CD8-positive, alpha-beta memory T cell (primary cell): Measurements from ENCODE around the gene LAIR2. TPM values are rescaled to one million over a fixed set of nuclear protein-coding genes. Genes with fewer than 3 reads are reported as not detected.
A peak's percentile ranks its signal among the peaks of the same experiment; 100 is the strongest.
"Not testable (repeated sequence)": the region's sequence is repeated elsewhere in the genome, so short reads cannot be mapped to it uniquely, and the experiment has no call there.

ENCODE experiments used
- CTCF ChIA-PET: fragments of 350-600 bp; sonication (Branson Sonifier 250); formaldehyde crosslinking; loops from one replicate; lab custom pipeline; 2021; ENCODE audit warnings: antibody characterized with exemption; lab: Charles Lee
- POLR2A ChIA-PET: fragments of 350-600 bp; sonication (Branson Sonifier 250); formaldehyde crosslinking; loops from one replicate; lab custom pipeline; 2021; ENCODE audit warnings: antibody characterized with exemption; lab: Charles Lee
- DNase-seq, 5 donors: peaks; one replicate each; pipeline versions ENCODE4 v3.0.0 to v3.0.0-alpha.2; 2020 to 2022; ENCODE audit warnings: mixed read lengths in 1 of 5
- H3K27ac ChIP-seq: one replicate; pipeline ENCODE4 v1.7.0; 2013; ENCODE audit warnings: low read depth, mild to moderate bottlenecking, low read length, moderate library complexity
- H3K27me3 ChIP-seq: 2 replicates; pipeline ENCODE4 v1.7.0; 2013; ENCODE audit warnings: low read length, mild to moderate bottlenecking; ENCODE audit not compliant: insufficient read depth, poor library complexity, severe bottlenecking
- H3K36me3 ChIP-seq: 2 replicates; pipeline ENCODE4 v1.7.0; 2013; ENCODE audit warnings: mild to moderate bottlenecking, low read length, moderate library complexity; ENCODE audit not compliant: insufficient read depth
- H3K4me1 ChIP-seq: 2 replicates; pipeline ENCODE4 v1.7.0; 2013; ENCODE audit warnings: mild to moderate bottlenecking, low read length, moderate library complexity; ENCODE audit not compliant: insufficient read depth
- H3K4me3 ChIP-seq: 2 replicates; pipeline ENCODE4 v1.7.0; 2013; ENCODE audit warnings: mild to moderate bottlenecking, low read length
- H3K9me3 ChIP-seq: 2 replicates; pipeline ENCODE4 v1.7.0; 2013; ENCODE audit warnings: mild to moderate bottlenecking, low read length
- H3K27ac Mint-ChIP-seq, 8 donors: one replicate each; pipeline ENCODE4 v1.8.0; 2020 to 2021; ENCODE audit warnings: mixed read lengths in 8 of 8, mild to moderate bottlenecking in 6 of 8, inconsistent platforms in 3 of 8, moderate library complexity in 3 of 8
- H3K27me3 Mint-ChIP-seq, 2 donors: one replicate each; pipeline ENCODE4 v1.8.0; 2020 to 2021; ENCODE audit warnings: mixed read lengths in 2 of 2, mild to moderate bottlenecking in 1 of 2, moderate library complexity in 1 of 2
- H3K36me3 Mint-ChIP-seq, 3 donors: one replicate each; pipeline ENCODE4 v1.8.0; 2020 to 2021; ENCODE audit warnings: mixed read lengths in 3 of 3, inconsistent platforms in 1 of 3, mild to moderate bottlenecking in 1 of 3
- H3K4me1 Mint-ChIP-seq, 3 donors: one replicate each; pipeline ENCODE4 v1.8.0; 2020 to 2021; ENCODE audit warnings: mixed read lengths in 3 of 3, inconsistent platforms in 1 of 3, mild to moderate bottlenecking in 1 of 3
- H3K4me3 Mint-ChIP-seq, 7 donors: one replicate each; pipeline ENCODE4 v1.8.0; 2020 to 2021; ENCODE audit warnings: mixed read lengths in 7 of 7, mild to moderate bottlenecking in 6 of 7, moderate library complexity in 4 of 7, inconsistent platforms in 2 of 7
- H3K9me3 Mint-ChIP-seq, 5 donors: one replicate each; pipeline ENCODE4 v1.8.0; 2020 to 2022; ENCODE audit warnings: mixed read lengths in 5 of 5, mild to moderate bottlenecking in 3 of 5, moderate library complexity in 2 of 5, inconsistent platforms in 1 of 5
- polyA plus RNA-seq: library from polyadenylated mRNA; unstranded; fragments of 300-500 nt; fragmentation: Illumina TruSeq; gene quantifications from one replicate; pipeline ENCODE4 v1.2.3, GENCODE V29; 2021
- total RNA-seq, 2 experiments: library from RNA; stranded (reverse); gene quantifications; one replicate each; pipeline ENCODE4 v1.2.3, GENCODE V29; 2021

Gene LAIR2
- total and polyA plus RNA-seq, 3 experiments from 2014 or later: 1.4 to 31.6 (median 1.4) TPM

- POLR2A ChIA-PET, H3K9me3 Mint-ChIP-seq, H3K27ac ChIP-seq, H3K27me3 ChIP-seq, H3K9me3 ChIP-seq, DNase-seq, H3K36me3 Mint-ChIP-seq, H3K36me3 ChIP-seq, CTCF ChIA-PET, H3K4me3 ChIP-seq: not testable (repeated sequence)
- H3K4me1 Mint-ChIP-seq: peaks cover 29 to 34% (median 29%) of the 10 kb centered on the region in 3 donors
- peaks cover 11 to 16% of the 10 kb centered on the region in 2 donors for H3K27me3 Mint-ChIP-seq
- H3K27ac Mint-ChIP-seq: peak overlapping the region in 2 of 8 donors; percentile 74 to 80
- H3K4me3 Mint-ChIP-seq: peak overlapping the region in 5 of 7 donors; percentile 15 to 85 (median 42)
- peaks cover 15% of the 10 kb centered on the region for H3K4me1 ChIP-seq
These were observed 4.5 kb downstream of the LAIR2 start for GRCh38 chr19:54507038-54507717.

DNA sequence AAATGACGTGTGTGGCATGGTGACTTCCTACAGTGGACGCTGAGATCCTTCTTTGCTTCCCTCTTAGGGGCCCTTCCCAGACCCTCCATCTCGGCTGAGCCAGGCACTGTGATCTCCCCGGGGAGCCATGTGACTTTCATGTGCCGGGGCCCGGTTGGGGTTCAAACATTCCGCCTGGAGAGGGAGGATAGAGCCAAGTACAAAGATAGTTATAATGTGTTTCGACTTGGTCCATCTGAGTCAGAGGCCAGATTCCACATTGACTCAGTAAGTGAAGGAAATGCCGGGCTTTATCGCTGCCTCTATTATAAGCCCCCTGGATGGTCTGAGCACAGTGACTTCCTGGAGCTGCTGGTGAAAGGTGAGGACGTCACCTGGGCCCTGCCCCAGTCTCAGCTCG lies 5.2 kb downstream of the LAIR2 start:
- no peak for DNase-seq
- peaks cover 15% of the 10 kb centered on the region for H3K4me1 ChIP-seq
- Mint-ChIP-seq H3K4me3 (peak overlapping the region in 2 of 7 donors; percentile 42 to 85), H3K9me3 (peaks cover 0 to 2% (median 0%) of the 10 kb centered on the region in 5 donors), H3K4me1 (peaks cover 23 to 30% (median 25%) of the 10 kb centered on the region in 3 donors), H3K27me3 (peaks cover 10 to 15% of the 10 kb centered on the region in 2 donors), H3K27ac (peak overlapping the region in 1 of 8 donors; percentile 80), H3K36me3 (peaks cover 0 to 3% (median 0%) of the 10 kb centered on the region in 3 donors)
- POLR2A ChIA-PET: no interaction called here
- H3K27me3 ChIP-seq: no peaks in the 10 kb centered on the region
- CTCF ChIA-PET: no interaction called here
- H3K36me3 ChIP-seq: no peaks in the 10 kb centered on the region
- H3K4me3 ChIP-seq: no peak overlapping the region
- H3K9me3 ChIP-seq: no peaks in the 10 kb centered on the region
- no peak overlapping the region for H3K27ac ChIP-seq

DNA sequence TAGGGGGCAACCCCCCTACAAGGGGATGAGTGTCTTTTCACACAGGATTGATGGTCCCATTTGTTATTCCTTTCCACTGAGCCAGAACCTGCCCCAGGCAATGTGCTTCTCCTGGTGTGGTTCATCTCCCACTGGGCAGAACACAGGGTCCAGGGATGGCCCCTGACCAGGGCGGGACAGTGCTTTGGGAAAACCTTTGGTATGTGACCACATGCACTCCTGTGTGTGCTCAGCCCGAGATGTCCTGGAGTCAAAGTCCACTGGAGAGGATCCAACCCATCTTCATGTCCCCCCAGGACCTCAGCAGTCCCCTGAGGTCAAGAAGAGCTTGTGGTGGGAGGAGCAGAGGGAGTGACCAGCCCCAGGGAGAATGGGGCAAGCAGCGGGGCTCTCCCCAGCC lies 5.9 kb downstream of the LAIR2 start:
- H3K36me3 ChIP-seq, POLR2A ChIA-PET, H3K27ac ChIP-seq, CTCF ChIA-PET, H3K9me3 Mint-ChIP-seq, H3K36me3 Mint-ChIP-seq, H3K4me3 ChIP-seq, H3K27ac Mint-ChIP-seq, H3K9me3 ChIP-seq, H3K27me3 ChIP-seq, DNase-seq: not testable (repeated sequence)
- H3K4me3 Mint-ChIP-seq: peak overlapping the region in 2 of 7 donors; percentile 19 to 48
- peaks cover 9 to 20% of the 10 kb centered on the region in 2 donors for H3K27me3 Mint-ChIP-seq
- peaks cover 15% of the 10 kb centered on the region for H3K4me1 ChIP-seq
- peaks cover 23 to 30% (median 25%) of the 10 kb centered on the region in 3 donors for H3K4me1 Mint-ChIP-seq

GRCh38 chr19:54509200-54509940 lies 6.7 kb downstream of the LAIR2 start:
- H3K4me3 Mint-ChIP-seq, H3K36me3 Mint-ChIP-seq, H3K27ac Mint-ChIP-seq, H3K36me3 ChIP-seq, CTCF ChIA-PET, H3K9me3 ChIP-seq, H3K9me3 Mint-ChIP-seq, H3K27me3 ChIP-seq, POLR2A ChIA-PET, H3K4me3 ChIP-seq, H3K27ac ChIP-seq: not testable (repeated sequence)
- peak in 1 of 5 donors; percentile 9 for DNase-seq
- peaks cover 9 to 21% of the 10 kb centered on the region in 2 donors for H3K27me3 Mint-ChIP-seq
- H3K4me1 Mint-ChIP-seq: peaks cover 23 to 30% (median 25%) of the 10 kb centered on the region in 3 donors
- peaks cover 15% of the 10 kb centered on the region for H3K4me1 ChIP-seq

GRCh38 chr19:54515156-54515555 lies 12.5 kb downstream of the LAIR2 start:
- peaks cover 4% of the 10 kb centered on the region for H3K4me1 ChIP-seq
- DNase-seq: no peak
- peaks cover 4 to 11% (median 6%) of the 10 kb centered on the region in 3 donors for H3K4me1 Mint-ChIP-seq
- H3K4me3 Mint-ChIP-seq: no peak overlapping the region
- H3K27me3 ChIP-seq: no peaks in the 10 kb centered on the region
- H3K27ac Mint-ChIP-seq: no peak overlapping the region
- no peaks in the 10 kb centered on the region for H3K9me3 ChIP-seq
- CTCF ChIA-PET: no interaction called here
- no peaks in the 10 kb centered on the region for H3K36me3 Mint-ChIP-seq
- H3K36me3 ChIP-seq: no peaks in the 10 kb centered on the region
- H3K27ac ChIP-seq: no peak overlapping the region
- H3K27me3 Mint-ChIP-seq: peaks cover 18 to 42% of the 10 kb centered on the region in 2 donors
- POLR2A ChIA-PET: no interaction called here
- H3K4me3 ChIP-seq: no peak overlapping the region
- peaks cover 0 to 9% (median 3%) of the 10 kb centered on the region in 5 donors for H3K9me3 Mint-ChIP-seq

- no peak overlapping the region for H3K27ac ChIP-seq
- H3K4me1 ChIP-seq: peaks cover 17% of the 10 kb centered on the region
- no peak overlapping the region for H3K4me3 ChIP-seq
- Mint-ChIP-seq H3K9me3 (peaks cover 0 to 9% (median 3%) of the 10 kb centered on the region in 5 donors), H3K27me3 (peaks cover 21 to 59% of the 10 kb centered on the region in 2 donors), H3K4me3 (no peak overlapping the region), H3K27ac (no peak overlapping the region), H3K4me1 (peaks cover 16 to 30% (median 26%) of the 10 kb centered on the region in 3 donors), H3K36me3 (no peaks in the 10 kb centered on the region)
- no peaks in the 10 kb centered on the region for H3K9me3 ChIP-seq
- CTCF ChIA-PET: no interaction called here
- no peaks in the 10 kb centered on the region for H3K27me3 ChIP-seq
- no peaks in the 10 kb centered on the region for H3K36me3 ChIP-seq
- POLR2A ChIA-PET: no interaction called here
- peak; percentile 14 to 59 (median 30) for DNase-seq
These were observed 14.9 kb downstream of the LAIR2 start for GRCh38 chr19:54517483-54517882.

DNA sequence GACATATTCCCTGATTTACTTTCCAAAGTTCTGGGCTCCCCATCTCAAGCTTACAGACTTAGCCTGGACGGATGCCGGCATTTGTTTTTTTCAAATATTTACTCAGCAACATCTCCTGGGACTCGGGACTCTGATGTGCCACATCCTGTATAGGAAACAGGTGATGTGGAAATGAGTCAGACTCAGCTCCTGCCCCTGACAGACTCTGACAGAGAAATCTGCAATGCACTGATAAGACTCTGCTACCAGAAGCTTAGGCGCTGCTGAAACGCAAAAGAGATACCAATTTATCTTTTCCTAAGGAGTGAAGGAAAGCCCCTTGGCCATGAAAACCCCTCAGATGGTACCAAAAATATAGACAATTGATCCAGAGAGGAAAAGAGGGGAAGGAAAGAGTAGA lies 16.2 kb downstream of the LAIR2 start:
- Mint-ChIP-seq H3K9me3 (peaks cover 0 to 9% (median 3%) of the 10 kb centered on the region in 5 donors), H3K4me1 (peaks cover 26 to 35% (median 31%) of the 10 kb centered on the region in 3 donors), H3K27ac (no peak overlapping the region), H3K27me3 (peaks cover 17 to 59% of the 10 kb centered on the region in 2 donors), H3K4me3 (peak overlapping the region in 1 of 7 donors; percentile 7), H3K36me3 (no peaks in the 10 kb centered on the region)
- H3K9me3 ChIP-seq: no peaks in the 10 kb centered on the region
- CTCF ChIA-PET: no interaction called here
- POLR2A ChIA-PET: no interaction called here
- DNase-seq: no peak
- H3K4me1 ChIP-seq: peaks cover 23% of the 10 kb centered on the region
- H3K27ac ChIP-seq: no peak overlapping the region
- no peak overlapping the region for H3K4me3 ChIP-seq
- no peaks in the 10 kb centered on the region for H3K36me3 ChIP-seq
- H3K27me3 ChIP-seq: no peaks in the 10 kb centered on the region
